Upper lobe of right lung (tissue), 1 donor: ENCODE measurements around the gene BRINP2. TPM values are rescaled to one million over a fixed set of nuclear protein-coding genes. Genes with fewer than 3 reads are reported as not detected.

Source experiments
- ATAC-seq: fragments of 200-7000 bp; cut with Tn5 transposase; one replicate; pipeline ENCODE4 v1.9.1; 2020; ENCODE audit warnings: mild to moderate bottlenecking, moderate library complexity
- DNase-seq: peaks from one replicate; pipeline ENCODE4 v3.0.0-alpha.2; 2020
- H3K27ac ChIP-seq: fragments of 200-600 bp; one replicate; pipeline ENCODE4 v1.8.0; 2022
- H3K27me3 ChIP-seq: fragments of 200-600 bp; one replicate; pipeline ENCODE4 v1.8.0; 2022; ENCODE audit warnings: mild to moderate bottlenecking
- H3K36me3 ChIP-seq: fragments of 200-600 bp; one replicate; pipeline ENCODE4 v1.8.0; 2022
- H3K4me1 ChIP-seq: fragments of 200-600 bp; one replicate; pipeline ENCODE4 v1.8.0; 2022
- H3K4me3 ChIP-seq: fragments of 200-600 bp; one replicate; pipeline ENCODE4 v1.8.0; 2022; ENCODE audit warnings: mild to moderate bottlenecking
- H3K9me3 ChIP-seq: fragments of 200-600 bp; one replicate; pipeline ENCODE4 v1.8.0; 2022
- intact Hi-C: fragments of 100-400 bp; cut with DNase I; formaldehyde crosslinking; loops from one replicate; pipeline ENCODE4 v1.11.0; 2022
- total RNA-seq: library from RNA; stranded (reverse); fragmentation: NEBNext Ultra II Directional; extraction: Animal tissue kit (Norgen Biotek cat#: 25700); gene quantifications from one replicate; pipeline ENCODE4 v1.2.1, GENCODE V29; 2021
- TF ChIP-seq, protein P1 (sequence below): fragments of 200-600 bp; IDR thresholded peaks from one replicate; pipeline ENCODE4 v1.8.0; 2022; ENCODE audit warnings: antibody characterized with exemption
- donor health status: DM: no; HTN: yes; CAD: no; lungs with severe emphysema.

Gene BRINP2
- total RNA-seq, 1 donor from 2014 or later: not detected

GRCh38 chr1:177162243-177162642 is 8.5 kb upstream of the BRINP2 start:
- no peak for DNase-seq
- Histone ChIP-seq H3K27ac (no peak overlapping the region), H3K36me3 (no peaks in the 10 kb centered on the region), H3K4me1 (no peaks in the 10 kb centered on the region), H3K9me3 (no peaks in the 10 kb centered on the region), H3K4me3 (no peak overlapping the region), H3K27me3 (peaks cover 37% of the 10 kb centered on the region)
- TF ChIP-seq, protein P1, sequence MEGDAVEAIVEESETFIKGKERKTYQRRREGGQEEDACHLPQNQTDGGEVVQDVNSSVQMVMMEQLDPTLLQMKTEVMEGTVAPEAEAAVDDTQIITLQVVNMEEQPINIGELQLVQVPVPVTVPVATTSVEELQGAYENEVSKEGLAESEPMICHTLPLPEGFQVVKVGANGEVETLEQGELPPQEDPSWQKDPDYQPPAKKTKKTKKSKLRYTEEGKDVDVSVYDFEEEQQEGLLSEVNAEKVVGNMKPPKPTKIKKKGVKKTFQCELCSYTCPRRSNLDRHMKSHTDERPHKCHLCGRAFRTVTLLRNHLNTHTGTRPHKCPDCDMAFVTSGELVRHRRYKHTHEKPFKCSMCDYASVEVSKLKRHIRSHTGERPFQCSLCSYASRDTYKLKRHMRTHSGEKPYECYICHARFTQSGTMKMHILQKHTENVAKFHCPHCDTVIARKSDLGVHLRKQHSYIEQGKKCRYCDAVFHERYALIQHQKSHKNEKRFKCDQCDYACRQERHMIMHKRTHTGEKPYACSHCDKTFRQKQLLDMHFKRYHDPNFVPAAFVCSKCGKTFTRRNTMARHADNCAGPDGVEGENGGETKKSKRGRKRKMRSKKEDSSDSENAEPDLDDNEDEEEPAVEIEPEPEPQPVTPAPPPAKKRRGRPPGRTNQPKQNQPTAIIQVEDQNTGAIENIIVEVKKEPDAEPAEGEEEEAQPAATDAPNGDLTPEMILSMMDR: no peak
- ATAC-seq: no peak
- intact Hi-C loops: no loop called here

GRCh38 chr1:177163844-177164379 is 6.8 kb upstream of the BRINP2 start:
- Histone ChIP-seq H3K4me3 (peak overlapping the region; percentile 4), H3K36me3 (no peaks in the 10 kb centered on the region), H3K4me1 (no peaks in the 10 kb centered on the region), H3K27ac (no peak overlapping the region), H3K27me3 (peaks cover 37% of the 10 kb centered on the region), H3K9me3 (no peaks in the 10 kb centered on the region)
- ATAC-seq (peak; percentile 13), DNase-seq (no peak)
- intact Hi-C loops: no loop called here
- TF ChIP-seq, protein P1: no peak

- no peak for DNase-seq
Measured at GRCh38 chr1:177164380-177165068, 6.2 kb upstream of the BRINP2 start, which contains the start of gene ASTN1. Gene ASTN1, minus strand, starts transcription at chr1:177164712. Its CDS starts 36 bp downstream, at chr1:177164676.

DNA sequence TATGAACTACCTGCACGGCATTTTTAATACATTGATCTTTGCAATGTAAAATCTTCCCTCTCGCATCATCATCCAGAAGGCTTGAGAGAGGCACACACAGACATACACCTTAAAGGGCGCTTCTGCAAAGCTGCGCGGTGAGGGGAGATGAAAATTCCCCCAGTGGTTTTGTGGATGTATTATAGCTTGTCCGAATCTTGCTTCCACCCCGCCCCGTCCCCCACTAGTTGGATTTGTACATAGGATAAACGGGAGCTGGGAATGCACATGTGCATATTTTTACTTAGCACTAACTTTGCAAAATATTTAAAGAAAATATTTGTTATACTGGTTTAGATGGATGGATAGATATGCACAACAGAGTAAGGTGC is 5.7 kb upstream of the BRINP2 start:
- no peak overlapping the region for H3K27ac ChIP-seq
- no peaks in the 10 kb centered on the region for H3K9me3 ChIP-seq
- ATAC-seq: no peak
- TF ChIP-seq, protein P1: no peak
- peaks cover 37% of the 10 kb centered on the region for H3K27me3 ChIP-seq
- H3K4me3 ChIP-seq: no peak overlapping the region
- intact Hi-C loops: no loop called here
- H3K4me1 ChIP-seq: no peaks in the 10 kb centered on the region
- DNase-seq: no peak
- H3K36me3 ChIP-seq: no peaks in the 10 kb centered on the region

More at GRCh38 chr1:177164380-177165068, 6.2 kb upstream of the BRINP2 start, which contains the start of gene ASTN1:
- Histone ChIP-seq H3K27ac (no peak within 1 kb of the TSS), H3K27me3 (peaks cover 37% of the 10 kb centered on the region), H3K4me3 (peak within 1 kb of the TSS; percentile 4), H3K4me1 (no peaks in the 10 kb centered on the region), H3K9me3 (no peaks in the 10 kb centered on the region), H3K36me3 (no peaks in the 10 kb centered on the region)
- intact Hi-C loops: no loop called here
- TF ChIP-seq, protein P1: no peak
- ATAC-seq: no peak

GRCh38 chr1:177171536-177172123 is 872 bp downstream of the BRINP2 start:
- no peak overlapping the region for H3K4me3 ChIP-seq
- intact Hi-C loops: no loop called here
- H3K27ac ChIP-seq: no peak overlapping the region
- ATAC-seq (no peak), DNase-seq (no peak)
- H3K27me3 ChIP-seq: peaks cover 30% of the 10 kb centered on the region
- H3K4me1 ChIP-seq: no peaks in the 10 kb centered on the region
- no peaks in the 10 kb centered on the region for H3K36me3 ChIP-seq
- H3K9me3 ChIP-seq: no peaks in the 10 kb centered on the region
- TF ChIP-seq, protein P1: no peak
